ENCODE data around the gene SLC16A5.
"Not testable (repeated sequence)": the region's sequence is repeated elsewhere in the genome, so short reads cannot be mapped to it uniquely, and the experiment has no call there.

The SLC16A5 gene

DNA sequence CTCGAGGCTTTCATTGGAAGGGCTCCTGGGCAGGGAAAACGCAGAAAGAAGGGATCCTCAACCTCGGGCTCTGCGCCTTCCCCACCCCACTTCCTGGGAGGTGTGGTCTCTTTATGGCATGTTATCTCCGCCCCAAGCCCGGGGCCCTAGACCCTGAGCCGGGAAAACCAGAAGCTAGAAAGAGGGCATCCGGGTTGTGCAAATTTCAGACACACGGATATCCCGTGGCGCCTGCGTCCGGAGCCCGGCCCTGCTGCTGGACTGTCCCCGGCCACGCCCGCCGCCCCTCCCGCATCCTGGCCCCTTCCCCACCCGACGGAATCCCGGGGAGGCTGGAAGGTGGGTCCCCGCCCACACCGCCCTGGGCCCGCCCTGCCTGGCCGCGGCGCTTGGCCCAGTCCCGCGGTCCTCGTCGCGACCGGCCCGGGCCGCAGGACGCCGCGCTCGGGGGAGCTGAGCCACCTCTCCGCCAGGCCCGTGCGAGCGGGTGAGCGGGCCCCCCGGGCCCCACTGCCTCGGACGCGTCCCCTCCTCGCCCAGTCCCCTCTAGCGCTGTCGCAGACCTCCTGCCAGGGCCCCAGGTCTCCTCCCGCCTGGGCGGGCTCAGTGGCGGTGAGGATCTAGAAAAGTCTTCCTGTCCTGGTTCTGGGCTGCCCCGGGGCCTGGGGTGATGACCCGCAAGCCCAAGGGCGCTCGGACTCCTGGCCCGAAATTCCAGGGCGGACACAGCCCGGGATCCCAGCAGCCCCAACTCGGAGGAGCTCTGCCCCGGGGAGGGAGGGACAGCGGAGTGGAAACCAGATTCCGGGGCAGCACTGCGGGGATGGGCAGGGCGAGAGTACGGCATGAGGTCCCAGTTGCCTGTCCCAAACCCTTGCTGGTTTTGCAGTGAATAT lies at the start of gene SLC16A5:
Gene SLC16A5, plus strand, starts transcription at position 397 of the 896 bp plus-strand sequence. CDS start 5,683 bp downstream, outside the sequence.
- H3K4me3 ChIP-seq (ENCODE audit: low read length) = no peak within 1 kb of the TSS
- H3K4me1 ChIP-seq (ENCODE audit: insufficient read depth, low read length) = peaks cover 18% of the 10 kb centered on the region
- H3K27me3 ChIP-seq (ENCODE audit: insufficient read depth, low read length) = no peaks in the 10 kb centered on the region
- H3K9me3 ChIP-seq (ENCODE audit: low read length) = no peaks in the 10 kb centered on the region
- H2AFZ ChIP-seq (ENCODE audit: low read depth, low read length) = no peak within 1 kb of the TSS
- no peaks in the 10 kb centered on the region for H3K36me3 ChIP-seq (ENCODE audit: insufficient read depth, low read length)

DNA sequence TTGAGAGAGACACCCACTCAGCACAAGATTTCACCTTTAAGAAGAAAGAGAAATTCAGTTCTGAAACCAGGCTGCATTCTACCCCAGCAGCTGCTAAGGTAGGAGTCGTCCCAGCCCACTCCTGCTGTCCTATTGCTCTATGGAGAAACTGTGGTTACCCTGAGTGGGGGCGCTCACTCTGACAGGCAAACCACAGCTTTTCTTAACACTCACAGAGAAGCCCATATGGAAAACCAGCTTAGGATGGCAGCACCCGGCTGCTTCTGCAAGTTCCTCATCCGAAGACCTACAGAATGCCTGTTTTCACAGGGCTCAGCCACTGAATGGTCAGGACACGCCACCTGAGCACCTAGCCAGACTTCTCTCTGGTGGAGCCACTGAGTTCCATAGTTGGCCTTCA lies 48.5 kb upstream of the SLC16A5 start:
- H3K27me3 ChIP-seq (ENCODE audit: insufficient read depth, low read length) = no peaks in the 10 kb centered on the region

DNA sequence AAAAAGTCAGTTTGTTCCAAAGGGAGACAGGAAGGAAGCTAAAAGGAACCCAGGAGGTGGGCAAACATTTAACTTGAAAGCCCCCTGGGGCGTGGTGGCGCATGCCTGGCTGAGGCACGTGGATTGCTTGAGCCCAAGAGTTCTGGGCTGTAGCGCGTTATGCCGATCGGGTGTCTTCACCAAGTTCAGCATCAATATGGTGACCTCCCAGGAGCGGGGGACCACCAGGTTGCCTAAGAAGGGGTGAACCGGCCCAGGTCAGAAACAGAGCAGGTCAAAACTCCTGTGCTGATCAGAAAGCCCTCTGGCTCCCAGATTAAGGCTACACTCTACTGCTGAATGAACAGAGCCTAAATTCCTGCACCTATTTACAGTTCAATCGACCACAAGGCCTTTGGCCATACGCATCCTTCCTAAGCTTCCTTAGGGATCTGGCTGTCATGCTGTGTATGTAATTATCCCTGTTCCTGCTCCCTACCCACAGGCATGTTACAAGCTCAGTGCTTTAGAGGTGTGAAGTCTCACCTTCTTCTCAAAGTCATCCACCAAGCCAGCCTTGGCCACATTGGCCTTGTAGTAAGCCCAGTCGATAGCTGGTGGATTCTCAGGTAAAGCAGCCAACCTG lies 46.0 kb upstream of the SLC16A5 start:
- no peak overlapping the region for H2AFZ ChIP-seq (ENCODE audit: low read depth, low read length)
- H3K9me3 ChIP-seq (ENCODE audit: low read length) = no peaks in the 10 kb centered on the region
- no peak overlapping the region for H3K4me3 ChIP-seq (ENCODE audit: low read length)
- peaks cover 41% of the 10 kb centered on the region for H3K36me3 ChIP-seq (ENCODE audit: insufficient read depth, low read length)
- H3K27me3 ChIP-seq (ENCODE audit: insufficient read depth, low read length) = no peaks in the 10 kb centered on the region
- H3K4me1 ChIP-seq (ENCODE audit: insufficient read depth, low read length) = peaks cover 4% of the 10 kb centered on the region

More for the DNA sequence above, 48.5 kb upstream of the SLC16A5 start:
- Histone ChIP-seq H3K36me3 (ENCODE audit: insufficient read depth, low read length) (peaks cover 37% of the 10 kb centered on the region), H3K9me3 (ENCODE audit: low read length) (no peaks in the 10 kb centered on the region), H2AFZ (ENCODE audit: low read depth, low read length) (no peak overlapping the region), H3K4me1 (ENCODE audit: insufficient read depth, low read length) (peaks cover 4% of the 10 kb centered on the region), H3K4me3 (ENCODE audit: low read length) (no peak overlapping the region)

DNA sequence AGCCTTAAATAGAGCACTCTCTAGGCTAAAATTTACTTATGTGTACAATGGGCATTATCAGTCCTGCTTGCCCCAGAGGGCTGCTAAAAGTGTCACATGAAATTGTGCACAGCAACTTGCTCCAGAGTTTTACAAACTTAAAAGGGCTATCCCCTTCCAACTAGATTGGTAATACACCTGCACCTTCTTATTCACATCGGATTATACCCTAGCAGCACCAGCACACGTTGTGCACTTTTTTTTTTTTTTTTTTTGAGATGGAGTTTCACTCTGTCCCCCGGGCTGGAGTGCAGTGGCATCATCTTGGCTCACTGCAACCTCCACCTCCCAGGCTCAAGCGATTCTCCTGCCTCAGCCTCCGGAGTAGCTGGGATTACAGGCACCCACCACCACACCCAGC lies 44.0 kb upstream of the SLC16A5 start:
- H3K9me3 ChIP-seq (ENCODE audit: low read length); H3K4me3 ChIP-seq (ENCODE audit: low read length); H2AFZ ChIP-seq (ENCODE audit: low read depth, low read length); H3K27me3 ChIP-seq (ENCODE audit: insufficient read depth, low read length): not testable (repeated sequence)
- Histone ChIP-seq H3K36me3 (ENCODE audit: insufficient read depth, low read length) (peaks cover 35% of the 10 kb centered on the region), H3K4me1 (ENCODE audit: insufficient read depth, low read length) (peaks cover 16% of the 10 kb centered on the region)

DNA sequence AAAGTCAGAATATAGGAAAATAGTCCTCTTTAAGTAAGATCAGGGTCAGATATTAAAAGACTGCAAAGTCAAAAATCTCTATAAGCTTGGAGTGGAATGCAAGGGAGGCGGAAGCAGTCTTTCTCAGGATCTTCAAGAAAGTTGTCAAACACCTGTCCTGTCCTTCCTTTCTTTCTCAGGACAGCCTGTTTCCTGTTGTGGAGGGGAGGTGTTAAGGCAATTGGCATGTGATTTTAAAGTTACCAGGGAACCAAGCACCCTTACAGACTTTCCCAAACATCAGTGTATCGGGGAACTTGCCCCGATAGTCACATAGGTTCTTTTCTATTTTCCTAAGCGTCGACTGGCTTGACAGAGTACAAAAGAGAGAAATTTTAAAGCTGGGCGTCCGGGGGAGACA lies 43.0 kb upstream of the SLC16A5 start:
- H3K36me3 ChIP-seq (ENCODE audit: insufficient read depth, low read length) = peaks cover 28% of the 10 kb centered on the region
- H3K9me3 ChIP-seq (ENCODE audit: low read length) = no peaks in the 10 kb centered on the region
- H2AFZ ChIP-seq (ENCODE audit: low read depth, low read length) = no peak overlapping the region
- no peak overlapping the region for H3K4me3 ChIP-seq (ENCODE audit: low read length)
- peaks cover 23% of the 10 kb centered on the region for H3K4me1 ChIP-seq (ENCODE audit: insufficient read depth, low read length)
- no peaks in the 10 kb centered on the region for H3K27me3 ChIP-seq (ENCODE audit: insufficient read depth, low read length)

DNA sequence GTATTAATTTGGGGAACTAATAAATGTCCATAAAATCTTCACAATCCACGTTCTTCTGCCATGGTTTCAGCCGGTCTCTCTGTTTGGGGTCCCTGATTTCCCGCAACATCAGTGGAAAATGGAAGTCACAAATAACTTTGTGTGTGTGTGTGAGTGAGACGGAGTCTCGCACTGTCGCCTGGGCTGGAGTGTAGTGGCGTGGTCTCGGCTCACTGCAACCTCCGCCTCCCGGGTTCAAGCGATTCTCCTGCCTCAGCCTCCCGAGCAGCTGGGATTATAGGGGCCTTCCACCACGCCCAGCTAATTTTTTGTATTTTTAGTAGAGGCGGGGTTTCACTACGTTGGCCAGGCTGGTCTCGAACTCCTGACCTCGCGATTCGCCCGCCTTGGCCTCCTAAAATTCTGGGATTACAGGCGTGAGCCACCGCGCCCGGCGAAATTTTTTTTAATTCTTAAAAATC lies 41.8 kb upstream of the SLC16A5 start:
- Histone ChIP-seq H3K36me3 (ENCODE audit: insufficient read depth, low read length) (peaks cover 19% of the 10 kb centered on the region), H3K4me1 (ENCODE audit: insufficient read depth, low read length) (peaks cover 23% of the 10 kb centered on the region), H3K4me3 (ENCODE audit: low read length) (peak overlapping the region; percentile 77)
- not testable (repeated sequence) for H3K9me3 ChIP-seq (ENCODE audit: low read length); H3K27me3 ChIP-seq (ENCODE audit: insufficient read depth, low read length); H2AFZ ChIP-seq (ENCODE audit: low read depth, low read length)

- no peaks in the 10 kb centered on the region for H3K9me3 ChIP-seq (ENCODE audit: low read length)
- peaks cover 16% of the 10 kb centered on the region for H3K36me3 ChIP-seq (ENCODE audit: insufficient read depth, low read length)
- H3K4me1 ChIP-seq (ENCODE audit: insufficient read depth, low read length) = peaks cover 23% of the 10 kb centered on the region
- peak within 1 kb of the TSS; percentile 77 for H3K4me3 ChIP-seq (ENCODE audit: low read length)
- H3K27me3 ChIP-seq (ENCODE audit: insufficient read depth, low read length) = no peaks in the 10 kb centered on the region
- peak within 1 kb of the TSS; percentile 79 for H2AFZ ChIP-seq (ENCODE audit: low read depth, low read length)
These were observed 41.1 kb upstream of the SLC16A5 start, which contains the start of the genes ATP5PD and KCTD2 for GRCh38 chr17:75046407-75047289. Gene ATP5PD (minus strand): TSS chr17:75046969. CDS start chr17:75042650, 4,319 bp downstream. Gene KCTD2 (plus strand): TSS chr17:75047225. CDS start chr17:75047251, 26 bp downstream.

DNA sequence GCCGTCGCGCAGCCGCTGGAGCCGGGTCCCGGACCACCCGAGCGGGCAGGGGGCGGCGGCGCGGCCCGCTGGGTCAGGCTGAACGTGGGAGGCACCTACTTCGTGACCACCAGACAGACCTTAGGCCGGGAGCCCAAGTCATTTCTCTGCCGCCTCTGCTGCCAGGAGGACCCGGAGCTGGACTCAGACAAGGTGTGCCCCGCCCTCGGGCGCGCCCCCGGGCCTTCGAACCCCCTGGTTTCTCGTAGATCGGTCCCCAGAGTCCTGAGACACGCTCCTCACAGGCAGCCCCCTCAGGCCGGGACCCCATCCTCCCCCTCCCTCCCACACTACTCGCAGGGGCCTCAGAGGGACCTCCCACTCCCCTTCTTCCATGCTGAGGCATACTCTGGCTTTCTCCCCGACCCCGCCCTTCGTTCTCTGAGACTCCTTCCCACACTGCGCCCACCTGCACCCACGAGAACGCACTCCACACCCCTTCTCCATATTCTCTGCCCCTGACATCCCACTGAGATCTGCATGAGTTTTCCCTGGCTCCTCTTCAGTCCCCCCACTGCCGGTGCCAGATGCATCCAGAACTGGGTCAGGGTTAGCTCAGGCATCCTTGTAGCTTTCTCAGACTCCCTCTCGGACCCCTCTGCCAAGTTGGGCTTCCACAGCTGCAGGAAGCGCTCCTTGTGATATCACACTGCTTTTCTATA lies 40.2 kb upstream of the SLC16A5 start:
- peaks cover 23% of the 10 kb centered on the region for H3K4me1 ChIP-seq (ENCODE audit: insufficient read depth, low read length)
- no peaks in the 10 kb centered on the region for H3K9me3 ChIP-seq (ENCODE audit: low read length)
- no peak overlapping the region for H2AFZ ChIP-seq (ENCODE audit: low read depth, low read length)
- H3K27me3 ChIP-seq (ENCODE audit: insufficient read depth, low read length) = no peaks in the 10 kb centered on the region
- peaks cover 17% of the 10 kb centered on the region for H3K36me3 ChIP-seq (ENCODE audit: insufficient read depth, low read length)
- H3K4me3 ChIP-seq (ENCODE audit: low read length) = peak overlapping the region; percentile 77

DNA sequence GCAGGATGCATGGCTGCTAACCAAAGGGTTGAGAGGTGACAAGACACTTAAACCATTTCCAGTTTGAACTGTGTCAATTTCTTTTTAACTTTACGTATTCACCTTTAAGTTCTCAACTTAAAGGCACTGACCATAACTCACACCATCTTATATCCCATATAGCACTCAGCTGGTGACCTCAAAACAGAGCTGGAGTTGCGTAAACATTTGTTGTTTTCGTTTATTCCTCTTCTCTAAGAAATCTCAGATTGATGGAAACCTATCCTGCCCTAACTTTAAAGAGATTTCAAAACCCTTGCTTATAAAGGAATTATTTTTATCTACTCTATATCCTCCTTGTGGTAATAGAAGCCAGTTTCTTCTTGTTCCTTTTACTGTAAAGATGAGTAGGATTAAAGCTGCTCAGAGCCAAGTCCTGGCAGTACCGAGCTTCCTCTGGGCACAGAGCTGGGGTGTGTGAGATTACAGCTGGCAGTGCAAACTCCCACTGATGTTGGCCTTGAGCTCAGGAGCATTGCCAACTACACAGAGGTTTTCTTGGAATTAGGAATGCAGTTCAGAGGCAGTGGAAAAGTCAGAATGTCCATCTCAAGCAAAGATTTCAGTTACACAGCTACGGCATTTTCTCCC lies 39.4 kb upstream of the SLC16A5 start:
- Histone ChIP-seq H3K4me1 (ENCODE audit: insufficient read depth, low read length) (peaks cover 23% of the 10 kb centered on the region), H3K27me3 (ENCODE audit: insufficient read depth, low read length) (no peaks in the 10 kb centered on the region), H2AFZ (ENCODE audit: low read depth, low read length) (no peak overlapping the region), H3K36me3 (ENCODE audit: insufficient read depth, low read length) (peaks cover 24% of the 10 kb centered on the region), H3K9me3 (ENCODE audit: low read length) (no peaks in the 10 kb centered on the region), H3K4me3 (ENCODE audit: low read length) (peak overlapping the region; percentile 77)

DNA sequence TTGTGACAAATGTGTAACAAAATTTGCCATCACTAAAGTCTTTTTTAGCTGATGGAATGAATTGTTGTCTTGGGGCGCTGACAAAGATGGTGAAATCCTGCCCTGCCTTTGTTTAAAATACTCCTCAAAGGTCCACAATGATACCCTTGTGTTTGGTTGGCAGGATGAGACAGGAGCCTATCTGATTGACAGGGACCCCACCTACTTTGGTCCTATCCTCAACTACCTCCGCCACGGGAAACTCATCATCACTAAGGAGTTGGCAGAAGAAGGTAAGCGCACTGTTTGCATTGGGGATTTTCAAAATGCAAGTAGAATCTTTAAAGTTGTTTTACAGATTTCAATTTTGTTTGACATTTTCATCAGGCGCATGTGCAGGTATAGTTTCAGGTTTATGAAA lies 38.7 kb upstream of the SLC16A5 start:
- Histone ChIP-seq H3K4me3 (ENCODE audit: low read length) (peak overlapping the region; percentile 77), H3K4me1 (ENCODE audit: insufficient read depth, low read length) (peaks cover 23% of the 10 kb centered on the region), H3K27me3 (ENCODE audit: insufficient read depth, low read length) (no peaks in the 10 kb centered on the region), H2AFZ (ENCODE audit: low read depth, low read length) (no peak overlapping the region), H3K9me3 (ENCODE audit: low read length) (peaks cover 2% of the 10 kb centered on the region), H3K36me3 (ENCODE audit: insufficient read depth, low read length) (peaks cover 30% of the 10 kb centered on the region)

GRCh38 chr17:75049706-75050105 lies 38.0 kb upstream of the SLC16A5 start:
- Histone ChIP-seq H3K27me3 (ENCODE audit: insufficient read depth, low read length) (no peaks in the 10 kb centered on the region), H3K4me1 (ENCODE audit: insufficient read depth, low read length) (peaks cover 23% of the 10 kb centered on the region), H3K4me3 (ENCODE audit: low read length) (no peak overlapping the region), H3K9me3 (ENCODE audit: low read length) (peaks cover 2% of the 10 kb centered on the region), H3K36me3 (ENCODE audit: insufficient read depth, low read length) (peaks cover 33% of the 10 kb centered on the region), H2AFZ (ENCODE audit: low read depth, low read length) (no peak overlapping the region)

DNA sequence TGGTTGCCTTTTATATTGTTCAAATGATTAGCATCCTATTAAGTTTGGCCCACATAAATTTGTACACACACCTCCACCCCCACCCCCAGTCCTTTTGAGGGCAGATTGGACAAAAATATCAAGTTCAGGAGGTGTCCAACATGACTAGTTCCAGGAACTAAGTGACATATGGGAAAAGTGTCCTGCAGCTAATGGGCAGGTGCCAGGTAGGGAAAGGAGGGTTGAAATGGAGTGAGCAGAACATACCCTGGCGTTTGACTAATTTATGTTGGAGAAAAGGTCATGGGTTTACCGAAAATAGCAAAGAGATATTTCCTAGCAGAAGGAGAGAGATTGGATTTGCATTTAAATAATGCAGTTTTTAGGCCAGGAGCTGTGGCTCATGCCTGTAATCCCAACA lies 35.8 kb upstream of the SLC16A5 start:
- no peaks in the 10 kb centered on the region for H3K27me3 ChIP-seq (ENCODE audit: insufficient read depth, low read length)
- H3K4me1 ChIP-seq (ENCODE audit: insufficient read depth, low read length) = peaks cover 19% of the 10 kb centered on the region
- H3K36me3 ChIP-seq (ENCODE audit: insufficient read depth, low read length) = peaks cover 40% of the 10 kb centered on the region
- H3K4me3 ChIP-seq (ENCODE audit: low read length) = no peak overlapping the region
- no peak overlapping the region for H2AFZ ChIP-seq (ENCODE audit: low read depth, low read length)
- H3K9me3 ChIP-seq (ENCODE audit: low read length) = peaks cover 2% of the 10 kb centered on the region

All from neuron (in vitro differentiated cells).